BJ (cell line): ENCODE data around the gene SHANK3. TPM values are rescaled to one million over a fixed set of nuclear protein-coding genes. Genes with fewer than 3 reads are reported as not detected.
"Not testable (repeated sequence)": the region's sequence is repeated elsewhere in the genome, so short reads cannot be mapped to it uniquely, and the experiment has no call there.

ENCODE experiments used
- CTCF ChIA-PET: fragments of 350-600 bp; formaldehyde crosslinking; extraction: SDS; loops from one replicate; lab custom pipeline; 2021; ENCODE audit warnings: antibody characterized with exemption, inconsistent platforms; lab: Yijun Ruan, JAX
- POLR2A ChIA-PET: fragments of 300-600 bp; sonication (Branson Sonifier 250); formaldehyde crosslinking; extraction: SDS; loops from one replicate; lab custom pipeline; 2021; ENCODE audit warnings: antibody characterized with exemption; lab: Charles Lee
- DNase-seq: peaks from one replicate; pipeline ENCODE4 v3.0.0-alpha.2; 2011; ENCODE audit warnings: low read depth
- H3K27me3 ChIP-seq: 2 replicates; pipeline ENCODE4 v1.6.0; 2011; ENCODE audit warnings: low read length; ENCODE audit not compliant: control insufficient read depth, insufficient read depth
- H3K36me3 ChIP-seq: 2 replicates; pipeline ENCODE4 v1.5.1; 2011; ENCODE audit warnings: low read length; ENCODE audit not compliant: control insufficient read depth, insufficient read depth
- H3K4me3 ChIP-seq: 2 replicates; pipeline ENCODE4 v1.5.1; 2011; ENCODE audit warnings: low read depth, mild to moderate bottlenecking, control low read depth, low read length
- polyA plus RNA-seq: library from polyadenylated mRNA; depleted of rRNA; stranded (reverse); fragments of >200 nt; gene quantifications from 2 replicates; pipeline ENCODE4 v1.2.3, GENCODE V29; 2011
- TF ChIP-seq, protein P1 (sequence below): IDR thresholded peaks from 2 replicates; pipeline ENCODE4 v1.5.1; 2011; ENCODE audit warnings: low read depth, mild to moderate bottlenecking, control low read depth, inconsistent platforms, low read length, moderate library complexity; ENCODE audit not compliant: insufficient read depth

Gene SHANK3
- polyA plus RNA-seq, 1 experiment = 0.25 TPM

- DNase-seq = no peak
- ChIA-PET CTCF (interaction anchor here (0.8 kb wide), 1 partner anchor 15 kb away, joined by 3 read pairs; no protein-coding TSS in a partner anchor), POLR2A (no interaction called here)
- TF ChIP-seq, protein P1, sequence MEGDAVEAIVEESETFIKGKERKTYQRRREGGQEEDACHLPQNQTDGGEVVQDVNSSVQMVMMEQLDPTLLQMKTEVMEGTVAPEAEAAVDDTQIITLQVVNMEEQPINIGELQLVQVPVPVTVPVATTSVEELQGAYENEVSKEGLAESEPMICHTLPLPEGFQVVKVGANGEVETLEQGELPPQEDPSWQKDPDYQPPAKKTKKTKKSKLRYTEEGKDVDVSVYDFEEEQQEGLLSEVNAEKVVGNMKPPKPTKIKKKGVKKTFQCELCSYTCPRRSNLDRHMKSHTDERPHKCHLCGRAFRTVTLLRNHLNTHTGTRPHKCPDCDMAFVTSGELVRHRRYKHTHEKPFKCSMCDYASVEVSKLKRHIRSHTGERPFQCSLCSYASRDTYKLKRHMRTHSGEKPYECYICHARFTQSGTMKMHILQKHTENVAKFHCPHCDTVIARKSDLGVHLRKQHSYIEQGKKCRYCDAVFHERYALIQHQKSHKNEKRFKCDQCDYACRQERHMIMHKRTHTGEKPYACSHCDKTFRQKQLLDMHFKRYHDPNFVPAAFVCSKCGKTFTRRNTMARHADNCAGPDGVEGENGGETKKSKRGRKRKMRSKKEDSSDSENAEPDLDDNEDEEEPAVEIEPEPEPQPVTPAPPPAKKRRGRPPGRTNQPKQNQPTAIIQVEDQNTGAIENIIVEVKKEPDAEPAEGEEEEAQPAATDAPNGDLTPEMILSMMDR = no peak
- H3K27me3 ChIP-seq = no peaks in the 10 kb centered on the region
- no peak overlapping the region for H3K4me3 ChIP-seq
- H3K36me3 ChIP-seq = no peaks in the 10 kb centered on the region
Observed at GRCh38 chr22:50656122-50657070, 16.2 kb upstream of the SHANK3 start.

DNA sequence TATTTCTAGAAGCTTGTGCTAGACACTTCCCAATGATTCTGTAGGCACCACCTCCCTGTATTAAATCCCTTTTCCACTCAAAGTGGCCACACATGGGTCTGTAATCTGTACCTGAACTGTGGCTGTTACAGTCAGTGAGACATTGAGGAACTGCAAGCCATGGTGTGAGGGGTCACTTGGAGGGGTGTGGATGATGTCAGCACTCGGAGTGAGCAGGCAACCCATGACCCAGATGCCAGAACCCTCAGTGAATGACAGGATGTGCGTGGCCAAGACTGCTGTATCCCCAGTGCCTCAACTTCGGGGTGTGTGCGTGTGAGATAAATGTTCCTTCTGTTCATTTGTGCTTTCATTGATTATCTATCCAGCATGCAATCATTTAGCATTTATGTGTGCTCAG lies 14.7 kb upstream of the SHANK3 start:
- ChIA-PET CTCF (no interaction called here), POLR2A (no interaction called here)
- DNase-seq = no peak
- Histone ChIP-seq H3K27me3 (no peaks in the 10 kb centered on the region), H3K4me3 (no peak overlapping the region), H3K36me3 (no peaks in the 10 kb centered on the region)
- TF ChIP-seq, protein P1 = no peak

GRCh38 chr22:50659711-50660110 lies 12.9 kb upstream of the SHANK3 start:
- H3K36me3 ChIP-seq, POLR2A ChIA-PET, DNase-seq, CTCF ChIA-PET, H3K27me3 ChIP-seq, H3K4me3 ChIP-seq: not testable (repeated sequence)

- TF ChIP-seq, protein P1 = no peak
- DNase-seq = no peak
- Histone ChIP-seq H3K36me3 (no peaks in the 10 kb centered on the region), H3K4me3 (no peak overlapping the region), H3K27me3 (no peaks in the 10 kb centered on the region)
- POLR2A ChIA-PET = no interaction called here
- CTCF ChIA-PET = no interaction called here
Observed at GRCh38 chr22:50660306-50660705, 12.3 kb upstream of the SHANK3 start.

DNA sequence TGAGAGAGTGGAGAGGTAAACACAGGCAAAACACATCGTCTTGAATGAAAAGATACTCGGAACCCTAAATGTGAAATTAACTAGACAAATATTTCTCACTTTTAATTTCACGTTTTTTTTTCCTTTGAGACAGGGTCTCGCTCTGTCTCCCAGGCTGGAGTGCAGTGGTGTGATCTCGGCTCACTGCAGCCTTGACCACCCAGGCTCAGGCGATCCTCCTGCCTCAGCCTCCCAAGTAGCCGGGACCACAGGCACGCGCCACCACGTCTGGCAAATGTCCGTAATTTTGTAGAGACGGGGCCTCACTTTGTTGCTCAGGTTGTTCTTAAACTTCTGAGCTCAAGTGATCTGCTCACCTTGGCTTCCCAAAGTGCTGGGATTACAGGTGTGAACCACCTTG lies 7.4 kb upstream of the SHANK3 start:
- ChIA-PET CTCF (no interaction called here), POLR2A (no interaction called here)
- DNase-seq = no peak
- TF ChIP-seq, protein P1 = no peak
- Histone ChIP-seq H3K36me3 (no peaks in the 10 kb centered on the region), H3K4me3 (no peak overlapping the region), H3K27me3 (peaks cover 1% of the 10 kb centered on the region; the same call in 1 of the 2 replicates)
